GM18526 (cell line): Measurements from ENCODE around the gene PRR19.
A peak's percentile ranks its signal among the peaks of the same experiment; 100 is the strongest.

Experiments used
- POLR2A ChIP-seq: IDR thresholded peaks from 3 replicates; pipeline ENCODE4 v1.6.1; 2011; ENCODE audit not compliant: insufficient read length; ENCODE audit errors: extremely low read depth

PRR19 gene, protein sequence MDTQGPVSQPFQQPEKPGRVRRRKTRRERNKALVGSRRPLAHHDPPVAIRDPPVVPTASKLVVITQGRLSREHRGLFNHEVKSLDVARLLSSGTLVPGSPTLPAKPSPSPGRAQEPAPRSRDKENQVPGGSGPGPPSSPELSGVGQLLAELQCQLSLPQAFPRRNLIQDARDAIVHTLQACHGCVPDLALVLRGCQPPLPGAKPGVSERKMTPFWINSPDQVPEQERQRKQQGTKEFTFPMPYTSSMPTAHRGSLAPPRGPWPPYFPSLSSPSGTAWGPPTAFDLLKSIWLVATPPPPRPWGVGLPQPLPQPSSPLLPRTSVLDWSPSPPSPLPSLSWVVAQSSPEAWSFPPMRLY

DNA sequence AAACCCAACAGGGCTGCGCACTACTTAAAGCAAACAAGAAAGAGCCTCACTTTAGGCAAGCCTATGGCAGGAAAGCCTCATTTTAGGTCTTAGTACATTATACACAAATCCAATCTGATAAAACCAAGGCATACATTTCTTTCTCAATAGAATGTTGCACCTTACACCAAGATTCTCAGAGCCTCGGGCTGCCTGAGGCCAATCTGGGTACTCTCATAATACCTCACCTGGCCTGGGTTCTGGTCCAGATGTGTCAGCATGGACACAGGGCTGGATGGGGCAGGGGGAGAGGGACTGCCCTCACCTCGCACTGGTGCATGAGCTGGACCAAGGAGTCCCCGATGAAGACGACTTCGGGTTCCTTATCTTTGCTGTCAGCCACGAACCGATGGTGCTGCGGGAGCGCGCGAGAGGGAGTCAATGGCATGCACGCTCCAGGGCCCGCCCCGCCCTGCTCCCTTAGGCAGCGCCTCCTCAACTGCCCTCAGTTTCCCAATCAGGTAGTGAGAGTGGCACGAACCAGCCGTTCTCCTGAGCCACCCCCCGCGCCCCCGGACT, at the start of gene PRR19:
Gene PRR19, plus strand, starts transcription at position 487 of the 558 bp plus-strand sequence. CDS start 7,453 bp downstream, outside the sequence.
- TF ChIP-seq POLR2A, result no peak

DNA sequence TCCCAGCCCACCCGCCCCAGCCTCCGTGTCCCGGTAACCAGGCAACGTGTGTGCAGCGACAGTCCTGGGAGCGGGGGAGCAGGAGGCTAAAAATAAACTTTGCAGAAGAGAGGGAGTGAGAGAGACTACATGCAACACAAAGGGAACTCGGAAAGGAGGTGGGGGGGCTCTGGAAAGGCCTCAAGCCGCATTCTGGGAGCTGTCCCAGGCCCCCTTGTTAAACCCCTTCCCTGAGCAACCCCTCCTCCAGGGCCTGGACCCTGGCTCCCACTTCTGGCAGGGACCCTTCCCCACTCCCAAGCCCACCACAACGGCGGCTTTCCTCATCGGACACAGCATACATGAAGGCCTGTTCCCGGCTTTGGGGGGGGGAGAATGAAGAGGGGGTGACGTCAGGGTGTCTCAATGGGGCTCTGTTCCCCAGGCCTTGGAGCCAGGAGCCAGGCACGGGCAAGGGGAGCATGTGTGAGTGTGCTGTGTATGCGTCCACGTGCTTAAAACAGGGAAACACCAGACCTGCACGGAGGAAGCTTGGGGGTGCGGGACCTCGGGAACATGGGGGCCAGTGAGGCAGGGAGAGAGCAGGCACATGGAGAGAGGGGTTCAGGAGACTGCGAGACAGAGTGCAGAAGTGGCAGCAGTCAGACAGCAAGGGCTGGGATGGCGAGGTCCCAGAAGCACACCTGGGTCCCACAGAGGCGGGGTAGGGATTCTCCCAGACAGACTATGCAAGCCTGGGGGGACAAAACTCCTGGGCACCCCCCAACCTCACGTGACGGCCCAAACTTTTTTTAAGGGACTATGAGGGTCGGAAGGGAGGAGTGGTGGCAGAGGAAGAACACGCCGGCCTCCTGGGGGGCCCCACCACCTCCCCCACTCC, 49.3 kb upstream of the PRR19 start:
- TF ChIP-seq POLR2A, result no peak

DNA sequence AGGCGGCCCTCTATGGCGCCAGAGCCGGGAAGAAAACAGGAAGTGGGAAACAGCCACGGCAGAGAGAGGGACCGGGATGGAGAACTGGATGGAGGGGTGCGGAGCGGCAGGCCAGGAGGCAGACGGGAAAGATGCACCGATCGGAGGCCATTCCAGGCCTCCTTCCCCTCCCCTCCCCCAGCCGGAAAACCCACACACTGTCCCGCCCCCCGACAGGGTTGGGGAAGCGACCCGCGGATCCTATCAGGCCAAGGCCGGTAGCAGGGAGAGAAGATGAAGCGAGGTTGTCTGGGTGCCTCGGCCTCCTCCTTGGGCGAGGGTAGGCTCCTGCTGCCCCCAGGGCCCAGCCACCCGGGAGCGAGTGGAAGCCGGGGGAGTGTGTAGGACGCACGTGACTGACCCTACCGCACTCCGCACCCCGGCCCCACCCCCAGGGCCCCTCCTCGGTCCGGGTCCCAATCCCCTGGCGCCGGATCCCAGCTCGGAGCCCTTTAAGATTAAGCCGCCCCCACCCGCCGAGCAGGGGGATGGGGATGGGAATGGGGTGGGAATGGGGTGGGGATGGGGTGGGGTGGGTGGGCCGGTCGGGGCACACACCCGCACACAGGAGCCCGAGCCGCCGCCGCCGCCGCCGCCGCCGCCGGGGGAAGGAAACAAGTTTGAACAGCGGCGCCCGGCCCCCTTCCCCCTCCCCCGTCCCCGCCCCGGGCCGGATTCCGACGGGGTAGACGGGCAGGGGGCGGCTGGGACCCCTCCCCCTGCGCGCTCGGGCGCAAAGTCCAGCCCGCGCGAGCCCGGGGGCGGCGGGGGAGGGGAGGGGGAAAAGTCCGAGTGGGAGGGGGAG, 48.5 kb upstream of the PRR19 start:
- TF ChIP-seq POLR2A, result peak; percentile 42

DNA sequence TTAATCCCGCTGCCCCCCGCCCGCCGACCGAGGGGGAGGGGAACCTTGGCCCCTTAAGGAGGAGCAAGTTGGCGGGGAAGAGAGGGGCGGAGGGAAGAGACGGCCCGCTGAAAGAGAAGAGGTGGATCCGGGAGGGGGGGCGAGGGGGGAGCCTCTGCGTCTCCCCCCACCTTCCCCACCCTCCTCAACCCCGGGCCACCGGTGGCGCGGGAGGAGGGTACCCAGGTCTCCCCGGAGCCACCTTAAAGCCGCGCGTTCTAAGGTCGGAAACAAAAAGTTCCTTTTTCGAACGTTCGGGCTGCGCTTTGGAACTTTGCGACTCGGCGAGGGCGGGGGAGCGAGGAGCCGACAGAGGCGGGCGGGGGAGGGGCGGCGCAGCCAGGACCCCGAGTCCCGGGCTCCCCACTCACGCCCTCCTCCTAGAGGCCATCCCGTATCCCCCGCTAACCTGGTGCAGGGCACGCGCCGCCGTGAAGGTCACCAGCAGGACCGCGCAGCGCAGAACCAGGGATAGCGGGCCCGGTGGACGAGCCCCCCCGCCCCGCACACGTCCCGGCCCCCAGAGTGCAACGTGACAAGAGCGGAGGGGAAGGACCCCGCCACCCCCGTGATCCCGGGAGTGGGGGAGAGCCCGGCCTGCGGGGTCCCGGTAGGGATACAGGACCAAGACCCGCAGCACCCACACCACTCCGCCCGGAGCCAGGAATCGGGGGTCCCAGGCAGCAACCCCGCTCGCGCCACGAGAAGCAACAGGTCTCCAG, 47.7 kb upstream of the PRR19 start:
- no peak for TF ChIP-seq POLR2A

DNA sequence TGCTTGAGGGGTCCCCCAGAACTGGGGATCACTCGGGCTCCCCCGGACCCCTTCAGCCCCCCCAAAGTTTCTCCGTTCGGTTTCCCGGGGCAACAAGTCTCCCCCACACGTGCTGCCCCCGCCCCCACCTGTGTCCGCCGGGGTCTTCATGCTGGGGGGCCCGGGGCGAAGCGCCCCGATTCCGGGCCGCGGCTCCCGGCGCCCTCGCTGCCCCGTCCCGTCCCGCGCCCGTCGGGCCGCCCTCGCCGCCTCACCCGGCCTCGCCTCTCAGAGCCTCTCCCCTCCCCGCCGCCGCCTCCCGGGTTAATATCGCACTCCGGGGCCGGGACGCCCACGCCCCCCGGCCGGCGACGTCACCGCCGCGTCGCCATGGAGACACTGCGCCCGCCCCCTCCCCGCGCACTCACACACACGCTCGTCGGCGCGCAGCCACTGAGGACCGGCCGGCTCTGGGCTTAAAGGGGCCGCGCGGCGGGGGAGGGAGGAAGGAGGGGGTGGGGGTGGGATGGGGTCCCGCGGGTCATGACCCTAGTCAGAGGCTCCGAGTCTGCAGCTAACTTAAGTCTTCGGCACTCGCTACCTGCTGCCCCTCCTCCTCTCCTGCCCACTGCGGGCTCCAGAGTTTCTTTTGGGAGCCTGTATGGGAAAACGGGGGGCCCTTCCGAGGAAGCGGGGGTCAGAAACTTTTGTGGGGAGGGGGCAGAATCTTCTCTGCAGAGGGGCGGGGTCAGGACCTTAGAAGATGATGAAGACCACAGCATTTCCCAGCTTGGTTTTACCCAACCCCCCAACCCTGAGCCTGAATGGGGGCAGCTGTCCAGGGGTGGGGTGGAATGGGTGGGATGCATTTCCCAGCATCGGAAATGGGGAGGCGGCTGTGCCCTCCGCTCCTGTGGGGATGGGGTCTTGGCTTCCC, 46.8 kb upstream of the PRR19 start, which contains the start of gene ERF:
Gene ERF, minus strand, starts transcription at position 279 of the 916 bp plus-strand sequence. Its CDS starts 129 bp downstream, at position 150.
- TF ChIP-seq POLR2A, result peak; percentile 78

DNA sequence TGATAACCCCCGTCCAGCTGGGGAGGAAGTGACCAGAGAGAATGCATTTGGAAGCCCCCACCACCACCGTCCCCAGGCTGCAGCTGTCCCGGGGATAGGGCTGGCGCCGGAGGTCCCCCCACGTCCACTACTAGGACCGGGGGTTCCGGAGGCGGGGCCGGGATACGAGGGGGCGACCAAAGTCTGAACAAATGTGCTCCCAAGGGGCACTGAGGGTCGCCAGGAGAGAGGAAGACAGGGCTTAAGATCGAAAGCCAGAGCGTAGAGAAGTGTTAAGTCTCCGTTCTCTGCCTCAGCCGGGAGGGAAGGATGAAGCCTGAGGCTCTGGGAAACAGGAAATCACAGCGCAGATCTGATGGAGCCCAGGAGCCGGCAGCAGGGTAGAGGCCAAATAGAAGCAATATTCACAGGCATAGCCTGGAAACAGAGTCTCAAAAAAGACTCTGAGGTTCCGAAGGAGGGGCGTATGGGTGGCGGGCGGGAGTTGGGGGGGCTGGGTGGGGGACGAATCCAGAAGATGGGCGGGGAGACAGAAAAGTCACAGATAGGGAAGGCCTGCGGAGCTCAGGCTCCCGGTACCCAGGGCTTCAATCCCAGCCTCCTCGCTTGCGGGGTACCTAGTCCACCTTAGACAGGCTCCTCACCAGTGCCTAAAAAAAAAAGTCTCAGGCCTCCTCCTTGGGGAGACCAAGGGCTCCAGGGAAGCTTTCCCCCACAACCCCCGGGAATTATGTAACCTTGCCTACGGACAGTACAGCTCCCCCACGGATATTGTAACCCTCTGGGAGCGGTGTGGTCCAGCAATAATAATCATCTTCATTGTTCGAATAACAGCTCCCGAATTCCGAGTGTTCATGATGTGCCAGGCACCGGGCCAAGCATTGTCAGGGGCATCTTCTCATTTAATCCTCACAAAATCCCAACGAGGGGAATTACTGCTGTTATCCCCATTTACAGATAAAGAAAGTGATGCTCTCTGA, 45.9 kb upstream of the PRR19 start:
- TF ChIP-seq POLR2A, result no peak

DNA sequence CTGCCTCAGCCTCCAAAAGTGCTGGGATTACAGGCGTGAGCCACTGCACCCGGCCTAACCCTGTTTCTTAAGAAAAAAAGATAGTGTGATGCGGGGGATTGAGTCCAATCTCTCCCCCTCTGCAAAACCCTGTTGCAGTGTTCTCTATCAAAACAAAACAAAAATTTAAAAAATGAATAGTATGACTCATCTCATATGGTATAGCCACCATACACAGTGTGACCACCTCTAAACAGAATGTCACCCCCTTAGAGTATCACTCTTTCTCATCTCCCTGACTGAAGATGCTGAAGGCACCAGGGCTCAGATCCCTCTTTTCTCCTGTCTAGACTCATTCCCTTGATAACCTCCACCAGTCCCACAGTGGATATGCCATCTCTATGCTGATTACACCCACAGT, 40.2 kb upstream of the PRR19 start:
- TF ChIP-seq POLR2A, result no peak

DNA sequence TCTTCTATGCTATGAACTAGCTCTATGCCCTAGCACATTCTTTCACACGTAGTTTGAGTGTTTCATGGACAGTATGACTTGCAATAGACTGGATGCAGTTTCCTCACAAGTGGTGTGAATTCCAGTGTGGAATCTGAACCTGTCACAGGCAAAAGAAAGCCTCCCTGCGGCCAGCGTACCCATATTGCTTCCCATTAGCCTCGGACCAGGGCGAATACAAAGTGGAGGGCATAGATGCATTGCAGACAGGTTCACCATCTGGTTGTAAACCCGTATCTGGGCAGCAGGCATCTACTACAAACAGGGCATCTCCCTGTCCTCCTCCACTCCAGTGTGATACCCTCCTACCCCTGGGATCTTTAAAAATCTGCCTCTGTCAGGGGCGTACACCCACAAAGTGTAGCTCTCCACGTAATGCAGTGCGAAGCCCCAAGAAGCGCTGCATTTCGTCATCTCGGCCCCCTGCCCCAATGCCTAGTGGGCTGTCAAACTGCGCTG, 34.2 kb upstream of the PRR19 start:
- no peak for TF ChIP-seq POLR2A

DNA sequence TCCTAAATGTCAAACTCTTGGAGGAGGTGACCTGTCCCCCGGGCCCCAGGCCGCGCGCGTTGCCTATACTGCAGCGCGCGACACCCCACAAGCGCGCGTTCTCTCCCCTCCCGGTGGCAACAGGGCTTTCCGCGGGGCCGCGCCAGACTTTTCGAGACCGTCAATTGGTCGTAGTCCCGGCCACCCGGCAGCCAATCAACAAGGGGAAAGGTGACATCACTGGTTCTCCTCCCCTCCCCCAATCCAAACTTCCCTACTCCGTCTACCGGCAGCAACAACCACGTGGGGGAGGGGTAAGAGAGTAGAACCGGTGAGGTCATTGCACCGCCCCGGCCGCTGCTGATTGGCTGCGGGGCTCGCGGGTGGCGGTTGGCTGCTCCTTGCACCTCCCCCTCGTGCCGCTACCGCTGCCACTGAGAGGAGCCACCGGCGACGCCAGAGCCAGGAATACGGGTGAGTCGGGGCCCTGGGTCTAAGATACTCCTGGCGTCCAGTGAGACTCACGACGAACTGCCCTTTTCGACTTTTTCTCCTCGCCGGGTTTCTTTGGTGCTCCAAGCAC, 33.7 kb upstream of the PRR19 start:
- TF ChIP-seq POLR2A, result peak; percentile 30

DNA sequence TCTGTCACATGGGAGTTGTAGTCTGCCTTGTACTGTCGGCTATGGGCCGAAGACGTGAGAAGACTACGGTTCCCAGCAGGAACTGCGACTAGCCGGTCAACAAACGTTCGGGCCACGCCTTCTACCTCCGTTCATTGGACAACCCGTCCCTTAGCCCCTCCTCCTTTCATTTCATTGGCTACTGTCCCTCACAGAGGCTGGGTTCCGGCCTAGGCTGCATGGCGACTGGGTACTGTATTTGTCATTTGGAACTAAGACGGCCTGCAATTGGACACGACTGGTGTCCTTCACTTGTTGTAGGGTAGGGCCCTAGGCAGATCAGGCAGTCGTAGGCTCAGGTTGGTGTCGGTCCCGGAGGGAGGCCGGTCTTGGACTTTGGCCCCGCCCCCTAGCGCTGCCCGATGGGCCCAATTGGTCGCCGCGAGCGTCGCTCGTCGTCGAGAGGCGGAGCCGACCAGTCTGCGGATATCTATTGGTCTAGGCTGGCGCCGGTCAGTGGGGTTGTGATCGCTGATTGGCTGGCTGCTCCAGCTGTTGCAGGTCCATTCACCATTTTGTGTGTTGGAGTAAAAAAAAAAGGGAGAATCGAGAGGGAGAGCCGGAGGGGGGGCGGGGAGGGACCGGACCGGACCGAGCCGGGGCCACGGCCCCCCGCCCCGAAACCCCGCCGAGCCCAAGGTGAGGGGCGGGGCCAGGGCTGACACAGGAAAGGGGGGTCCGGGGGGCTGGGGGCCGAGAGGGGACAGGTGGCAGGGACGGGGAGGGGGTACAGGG, 33.0 kb upstream of the PRR19 start, which contains the start of gene CIC:
Gene CIC, plus strand, starts transcription at position 549 of the 774 bp plus-strand sequence. CDS start 2,532 bp downstream, outside the sequence.
- TF ChIP-seq POLR2A, result peak; percentile 5
